AML-193 (cell line): ENCODE data around the gene PRSS21.

ENCODE experiments used
- DNase-seq, 2 experiments: peaks; one replicate each; lab custom pipeline; 2025; lab: John Stamatoyannopoulos, UW

The PRSS21 gene

DNA sequence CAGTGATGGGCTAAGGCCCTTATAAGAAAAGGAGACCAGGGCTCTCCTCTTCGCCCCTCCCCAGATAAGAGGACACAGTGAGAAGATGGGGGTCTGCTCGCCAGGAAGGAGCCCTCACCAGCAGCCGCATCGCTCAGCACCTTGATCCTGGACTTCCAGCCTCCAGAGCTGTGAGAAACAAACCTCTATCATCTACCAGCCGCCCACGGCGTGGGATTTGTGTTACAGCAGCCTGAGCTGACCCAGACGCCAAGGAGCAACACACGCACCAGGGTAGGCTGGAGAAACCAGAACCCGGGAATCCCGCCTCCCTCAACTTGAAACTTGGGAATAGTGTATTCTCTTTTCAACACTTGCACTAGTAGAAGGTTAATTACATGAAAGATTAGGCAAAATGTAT lies 8.9 kb downstream of the PRSS21 start:
- DNase-seq: no peak

DNA sequence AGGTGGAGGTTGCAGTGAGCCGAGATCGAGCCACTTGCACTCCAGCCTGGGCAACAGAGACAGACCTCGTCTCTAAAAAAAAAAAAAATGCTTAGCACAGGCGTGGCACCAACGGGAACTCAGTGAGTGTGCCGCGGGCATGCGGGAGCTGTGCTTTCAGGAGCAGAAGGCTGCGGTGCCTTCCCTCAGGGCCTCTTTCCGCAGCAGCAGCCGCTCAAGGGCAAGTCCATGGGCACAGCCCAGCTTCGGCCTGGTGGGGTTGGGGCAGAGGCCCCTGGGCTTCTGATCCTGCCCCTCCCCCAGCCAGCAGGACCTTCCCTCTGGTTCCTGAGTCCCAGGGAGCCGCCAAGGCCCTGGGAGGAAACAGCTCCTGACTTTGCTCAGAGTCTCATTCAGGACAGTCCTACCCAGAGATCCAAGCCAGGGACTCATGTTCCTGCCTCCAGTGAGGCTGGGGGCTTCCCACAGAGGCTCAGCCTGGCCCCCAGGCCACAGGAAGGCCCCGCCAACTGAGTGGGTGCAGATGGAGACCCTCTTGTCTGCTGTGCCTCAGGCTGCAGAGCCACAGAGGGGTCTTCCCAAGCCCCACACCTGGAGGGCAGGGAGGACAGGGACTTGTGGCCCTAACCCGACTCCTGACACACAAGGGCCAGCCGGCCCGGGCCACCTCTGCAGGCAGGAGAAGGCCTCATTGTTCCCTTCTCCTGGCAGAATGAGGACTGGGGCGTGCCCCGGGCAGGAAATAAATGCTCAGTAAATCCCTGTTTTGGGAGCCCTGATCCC lies 9.7 kb downstream of the PRSS21 start:
- no peak for DNase-seq

DNA sequence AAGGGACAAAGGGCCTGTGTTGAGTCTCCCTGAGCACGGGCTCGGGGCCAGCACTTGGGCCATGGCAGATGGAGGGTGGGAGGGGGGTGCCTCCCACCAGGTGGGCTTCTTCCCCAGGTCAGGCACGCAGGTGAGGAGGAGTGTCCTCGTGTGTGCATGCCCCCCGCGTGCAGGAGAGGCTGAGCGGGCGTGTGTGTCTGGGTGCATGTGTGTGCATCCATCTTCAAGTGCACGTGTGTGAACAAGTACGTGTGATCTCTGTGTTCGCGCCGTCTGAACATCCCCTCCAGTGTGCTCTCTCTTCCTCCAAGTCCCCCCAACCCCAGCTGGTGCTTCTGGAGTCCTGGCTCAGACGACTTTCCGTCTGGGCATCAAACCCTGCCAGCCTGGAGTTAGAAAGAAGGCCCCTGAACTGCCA lies 10.3 kb downstream of the PRSS21 start:
- DNase-seq: no peak

DNA sequence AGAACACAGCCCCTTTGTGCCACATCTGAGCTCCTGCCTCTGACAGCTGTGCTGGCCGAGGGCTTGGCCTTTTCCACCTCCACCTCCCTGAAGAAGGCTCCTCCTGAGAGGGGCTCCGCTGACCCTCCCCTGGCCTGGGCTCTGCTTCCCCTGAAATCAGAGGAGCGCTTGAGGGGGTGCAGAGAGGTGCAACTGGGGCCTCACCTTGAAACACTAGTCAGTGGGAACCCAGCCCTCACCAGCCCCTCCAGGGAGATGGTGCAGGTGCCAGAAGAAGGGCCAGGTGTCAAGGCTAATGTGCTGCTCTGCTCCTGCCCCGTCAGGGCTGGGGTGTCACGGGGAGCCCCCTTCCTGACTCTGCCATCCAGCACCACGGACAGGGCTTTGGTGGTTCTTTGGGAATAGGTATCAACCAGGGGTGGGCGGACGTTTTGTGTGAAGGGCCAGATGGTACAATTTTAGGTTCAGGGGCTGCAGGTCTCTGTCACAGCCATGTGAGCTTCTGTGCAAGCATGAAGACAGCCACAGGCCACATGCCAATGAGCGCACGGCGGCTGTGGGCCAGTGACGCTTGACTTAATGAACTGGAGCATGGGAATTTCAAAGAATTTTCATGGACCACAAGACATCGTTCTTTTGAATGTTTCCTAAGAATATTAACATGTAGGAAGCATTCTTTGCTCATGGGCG lies 10.9 kb downstream of the PRSS21 start:
- DNase-seq: no peak

DNA sequence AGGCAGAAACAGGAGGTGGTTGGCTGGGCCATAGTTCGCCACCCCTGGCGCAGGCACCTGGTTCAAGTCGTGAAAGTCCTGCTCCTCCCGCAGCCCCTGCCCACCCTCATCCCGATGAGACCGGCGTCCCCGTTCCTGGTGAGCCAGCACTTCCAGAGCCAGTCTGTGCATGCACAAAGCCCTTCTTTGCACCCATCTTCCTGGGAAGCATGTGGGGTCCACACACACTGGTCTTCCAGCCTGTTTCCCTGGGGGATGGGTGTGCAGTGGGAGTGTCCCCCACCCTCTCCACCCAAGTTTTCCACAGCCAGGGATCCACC lies 11.4 kb downstream of the PRSS21 start:
- DNase-seq: no peak

DNA sequence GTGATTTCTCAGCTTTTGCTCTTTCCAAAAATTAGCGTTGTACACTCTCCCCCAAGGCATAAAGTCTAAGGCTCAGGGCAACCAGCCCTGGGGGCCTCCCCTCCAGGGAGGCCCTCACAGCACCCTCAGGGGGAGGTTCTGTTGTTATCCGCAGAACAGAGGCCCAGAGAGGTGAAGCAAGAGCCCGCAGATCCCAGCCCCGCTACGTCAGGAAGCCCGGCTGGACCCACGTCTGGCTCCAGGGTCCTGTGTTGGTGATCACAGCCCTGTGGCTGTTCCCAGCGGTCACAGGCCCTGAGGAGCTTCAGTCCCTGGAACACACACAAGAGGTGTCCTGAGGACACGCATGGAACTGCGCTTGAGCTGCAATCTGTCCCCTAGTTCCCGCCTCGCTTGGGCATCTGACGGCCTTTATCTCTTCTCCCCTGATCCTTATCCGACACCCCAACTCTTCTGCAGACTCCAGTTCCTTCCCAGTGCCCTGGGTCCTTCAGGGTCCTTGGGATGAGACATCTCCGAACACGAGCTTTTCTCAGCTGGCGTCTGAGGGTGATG lies 11.9 kb downstream of the PRSS21 start:
- DNase-seq: no peak

DNA sequence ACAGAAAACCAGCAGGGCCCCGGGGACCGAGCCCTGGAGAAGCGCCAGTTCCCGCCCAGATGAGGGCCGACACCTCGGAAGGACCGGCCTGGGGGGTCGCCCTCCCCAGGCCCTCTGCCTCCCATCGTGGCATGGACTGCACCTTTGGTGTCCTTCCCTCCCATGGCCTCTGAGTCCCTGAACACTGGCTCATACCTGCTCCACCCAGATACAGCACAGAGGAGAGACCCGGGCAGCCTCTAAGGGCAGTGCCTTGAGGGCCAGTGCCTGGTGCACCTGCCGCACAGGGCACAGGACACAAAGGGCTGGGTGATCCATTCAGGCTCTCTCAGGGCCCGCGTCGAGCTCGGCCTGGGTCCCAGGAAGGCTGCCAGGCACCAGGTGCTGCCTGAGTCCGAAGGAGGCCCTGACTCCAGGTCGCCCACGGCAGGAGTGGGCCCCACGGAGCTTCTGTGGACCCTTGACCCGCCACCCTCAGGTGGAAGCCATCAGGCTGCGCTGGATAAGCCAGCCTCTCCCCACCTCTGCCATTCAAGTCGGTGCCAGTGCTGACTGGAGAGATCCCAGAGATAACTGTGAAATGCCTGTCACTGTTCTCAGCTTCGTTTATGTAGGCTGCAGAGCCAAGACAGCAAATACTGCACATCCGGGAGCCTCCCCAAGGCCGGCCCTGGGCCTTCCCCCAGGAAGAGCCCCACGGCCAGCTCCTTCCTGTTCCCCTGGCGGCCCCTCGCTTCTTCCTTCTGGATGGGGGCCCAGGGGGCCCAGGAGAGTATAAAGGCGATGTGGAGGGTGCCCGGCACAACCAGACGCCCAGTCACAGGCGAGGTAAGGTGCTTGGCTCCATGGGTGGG lies 12.7 kb downstream of the PRSS21 start, which contains the start of gene ZG16B:
Gene ZG16B, plus strand, starts transcription at position 803 of the 854 bp plus-strand sequence. CDS start 139 bp downstream, outside the sequence.
- no peak for DNase-seq

DNA sequence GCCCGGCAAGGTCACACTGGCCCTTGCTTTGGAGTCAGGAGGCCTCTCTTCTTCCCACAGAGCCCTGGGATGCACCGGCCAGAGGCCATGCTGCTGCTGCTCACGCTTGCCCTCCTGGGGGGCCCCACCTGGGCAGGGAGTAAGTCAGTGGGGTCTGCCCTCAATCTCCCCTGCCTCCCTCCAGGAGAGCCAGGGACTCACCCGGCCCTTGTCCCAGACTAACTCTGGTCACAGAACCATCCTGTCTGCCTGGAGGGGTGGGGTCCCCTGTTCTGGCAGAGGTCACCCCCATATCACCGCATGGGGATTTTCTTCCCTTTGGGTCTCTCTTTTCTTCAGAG lies 13.3 kb downstream of the PRSS21 start:
- no peak for DNase-seq

DNA sequence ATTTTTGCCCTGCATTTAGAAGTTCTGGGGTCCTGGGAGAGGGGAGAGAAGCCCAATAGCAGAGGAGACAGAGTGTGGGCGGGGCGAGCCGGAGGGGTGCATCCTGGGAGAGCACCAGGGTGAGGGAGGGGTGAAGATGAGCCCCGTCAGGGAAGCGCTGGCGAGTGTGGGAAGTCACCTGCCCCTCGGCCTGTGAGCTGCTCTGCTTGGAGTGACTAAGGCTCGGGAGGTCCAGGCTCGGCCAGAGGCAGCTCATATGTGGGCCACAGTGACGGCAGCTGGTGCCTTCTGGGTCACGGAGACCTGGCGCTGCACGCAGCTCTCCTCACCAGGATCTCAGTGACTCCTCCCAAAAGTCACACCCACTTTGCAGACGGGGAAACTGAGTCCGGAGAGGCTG lies 14.2 kb downstream of the PRSS21 start:
- DNase-seq: no peak

DNA sequence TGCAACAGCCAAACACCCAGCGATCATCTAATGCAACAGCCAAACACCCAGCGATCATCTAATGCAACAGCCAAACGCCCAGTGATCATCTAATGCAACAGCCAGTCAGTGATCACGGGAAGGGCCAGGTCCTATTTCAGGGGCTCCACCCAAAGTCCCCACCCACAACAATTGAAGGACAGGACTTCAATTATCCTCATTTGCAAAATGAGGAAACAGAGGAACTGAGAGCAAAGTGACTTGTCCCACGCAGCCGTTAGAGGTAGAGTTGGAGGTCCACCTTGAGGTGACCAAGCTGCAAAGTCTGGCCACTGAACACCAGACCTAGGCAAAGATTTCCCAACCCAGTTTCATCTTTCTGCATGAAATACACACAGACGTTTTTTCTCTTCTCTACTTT lies 16.7 kb downstream of the PRSS21 start:
- DNase-seq: no peak

DNA sequence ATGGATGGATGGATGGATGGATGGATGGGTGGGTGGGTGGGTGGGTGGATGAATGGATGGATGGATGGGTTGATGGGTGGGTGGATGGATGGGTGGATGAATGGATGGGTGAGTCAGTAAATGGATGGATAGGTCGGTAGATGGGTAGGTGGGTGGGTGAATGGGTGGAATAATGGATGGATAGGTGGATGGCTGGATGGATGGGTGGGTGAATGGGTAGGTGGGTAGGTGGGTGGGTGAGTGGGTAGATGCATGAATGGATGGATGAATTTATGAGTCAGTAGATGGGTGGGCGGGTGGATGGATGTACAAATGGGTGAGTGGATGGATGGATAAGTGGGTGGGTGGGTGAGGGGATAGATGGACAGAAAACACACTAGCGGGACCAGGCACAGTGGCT lies 17.9 kb downstream of the PRSS21 start:
- no peak for DNase-seq

DNA sequence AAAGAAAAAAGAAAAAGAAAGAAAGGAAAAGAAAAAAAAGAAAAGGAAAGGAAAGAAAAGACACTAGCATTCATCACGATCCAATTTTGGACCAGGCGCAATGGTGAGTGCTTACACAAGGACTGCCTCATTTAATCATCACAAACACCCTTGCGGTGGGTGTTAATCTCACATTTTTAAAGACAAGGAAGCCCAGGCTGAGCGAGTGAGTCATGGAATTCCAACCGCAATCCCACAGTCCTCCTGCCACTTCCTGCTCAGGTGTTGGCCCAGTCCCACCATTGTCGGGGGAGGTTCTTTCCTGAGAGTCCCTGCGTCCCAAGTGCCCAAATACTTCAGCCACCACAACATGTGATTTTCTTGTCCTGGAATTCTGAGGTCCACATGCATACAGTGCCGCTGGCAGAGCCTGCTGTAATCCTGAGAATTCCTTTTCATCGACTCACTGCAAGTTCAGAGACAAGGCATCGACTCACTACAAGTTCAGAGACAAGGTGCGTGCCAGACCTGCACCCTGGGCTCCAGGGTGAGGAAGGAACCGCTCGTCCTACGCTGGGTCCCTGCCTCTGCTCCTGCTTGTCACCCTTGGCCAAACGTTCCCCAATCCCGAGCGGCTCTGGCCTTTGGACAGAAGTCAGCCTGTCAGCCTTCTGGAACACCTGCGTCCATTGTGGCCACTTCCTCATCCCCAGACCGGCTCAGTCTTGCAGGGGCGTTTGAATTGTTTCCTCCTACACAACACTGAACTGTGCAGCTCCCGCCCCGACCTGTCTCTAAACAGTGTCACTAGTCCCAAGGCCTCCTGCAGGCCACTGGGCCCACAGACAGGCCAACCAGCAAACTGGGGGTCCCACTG lies 18.8 kb downstream of the PRSS21 start:
- DNase-seq: no peak

DNA sequence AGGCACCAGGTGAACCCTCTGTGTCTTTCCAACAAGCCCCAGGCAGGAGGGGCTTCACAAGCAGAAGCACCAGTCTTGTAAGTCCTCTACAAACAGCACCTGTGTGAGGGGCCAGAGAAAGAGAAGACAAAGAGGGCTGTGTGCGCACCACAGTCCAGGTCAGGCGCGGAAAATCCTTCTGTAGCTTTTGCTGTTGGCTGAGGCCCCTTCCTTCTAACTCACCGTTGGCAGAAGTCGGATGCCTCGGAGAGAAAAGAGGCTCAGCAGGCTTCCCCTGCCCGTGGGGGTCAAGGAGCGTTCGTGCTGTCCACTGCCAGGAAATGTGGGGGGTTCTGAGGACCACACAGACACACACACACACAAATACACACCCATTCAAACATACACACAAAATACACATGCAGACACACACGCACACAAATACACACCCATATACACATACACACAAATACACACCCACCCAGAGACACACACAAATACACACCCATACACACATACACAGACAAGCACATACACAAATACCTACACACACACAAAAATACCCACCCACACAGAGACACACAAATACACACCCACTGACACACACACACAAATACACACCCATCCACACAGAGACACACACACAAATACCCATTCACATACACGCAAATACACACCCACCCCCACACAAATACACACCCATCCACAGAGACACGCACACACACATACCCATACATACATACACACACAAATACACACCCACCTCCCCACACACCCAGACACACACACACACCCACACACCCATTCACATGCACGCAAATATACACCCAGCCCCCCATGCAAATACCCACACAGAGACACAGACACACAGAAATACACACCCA lies 19.8 kb downstream of the PRSS21 start:
- no peak for DNase-seq

DNA sequence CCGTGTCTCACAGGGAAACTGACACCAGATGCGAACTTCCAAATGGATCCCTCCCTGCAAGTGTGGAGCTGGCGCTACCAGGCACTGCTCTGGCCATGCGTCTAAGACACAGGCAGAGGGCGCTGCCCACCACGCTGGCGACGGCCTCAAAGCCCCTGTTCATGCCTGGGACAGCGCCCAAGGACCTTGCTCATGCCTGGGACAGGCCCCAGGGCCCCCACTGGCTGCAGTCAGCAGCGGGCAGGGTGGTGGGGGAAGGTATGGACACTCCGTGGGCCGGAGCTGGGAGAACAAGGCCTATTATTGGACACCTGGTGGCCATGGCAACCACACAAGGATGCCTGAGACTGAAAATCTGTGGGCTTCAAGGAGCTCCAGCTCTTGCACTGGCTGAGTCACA lies 21.9 kb downstream of the PRSS21 start:
- peak; percentile 55 to 58 for DNase-seq

DNA sequence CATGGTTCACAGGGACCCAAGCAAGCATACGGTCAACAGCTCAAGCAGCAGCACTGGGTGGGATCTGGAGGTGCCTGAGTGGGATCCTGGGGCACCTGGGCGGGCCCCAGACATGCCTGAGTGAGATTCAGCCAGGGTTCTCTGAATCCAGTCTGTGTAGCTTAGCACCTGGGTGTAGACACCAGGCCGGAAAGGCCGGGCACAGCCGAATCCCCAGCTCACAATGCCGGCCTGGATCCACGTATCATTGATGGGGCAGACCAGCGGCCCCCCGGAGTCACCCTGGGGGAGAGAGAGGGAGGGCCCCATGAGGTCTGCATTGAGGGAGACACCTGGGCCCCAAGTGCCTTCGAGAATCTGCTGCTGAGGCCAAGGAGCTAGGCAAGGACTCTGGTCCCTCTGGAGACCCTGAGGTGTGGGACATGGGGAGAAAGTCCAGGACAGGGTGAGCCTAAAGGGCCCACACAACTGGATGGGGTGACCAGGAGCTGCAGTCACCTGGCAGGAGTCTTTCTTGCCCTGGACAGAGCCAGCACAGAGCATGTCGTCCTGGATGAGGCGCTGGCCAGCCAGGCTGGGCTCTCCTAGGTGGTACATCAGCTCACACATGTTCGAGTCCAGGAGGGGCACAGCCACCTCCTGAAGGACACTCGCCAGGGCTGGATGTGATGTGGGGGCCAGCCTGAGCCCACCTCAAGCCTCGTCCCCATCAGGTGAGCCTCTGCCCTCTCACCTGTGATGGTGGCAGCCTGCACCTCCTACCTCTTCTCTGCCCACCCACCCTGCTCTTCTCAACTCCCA lies 22.8 kb downstream of the PRSS21 start:
- no peak for DNase-seq

DNA sequence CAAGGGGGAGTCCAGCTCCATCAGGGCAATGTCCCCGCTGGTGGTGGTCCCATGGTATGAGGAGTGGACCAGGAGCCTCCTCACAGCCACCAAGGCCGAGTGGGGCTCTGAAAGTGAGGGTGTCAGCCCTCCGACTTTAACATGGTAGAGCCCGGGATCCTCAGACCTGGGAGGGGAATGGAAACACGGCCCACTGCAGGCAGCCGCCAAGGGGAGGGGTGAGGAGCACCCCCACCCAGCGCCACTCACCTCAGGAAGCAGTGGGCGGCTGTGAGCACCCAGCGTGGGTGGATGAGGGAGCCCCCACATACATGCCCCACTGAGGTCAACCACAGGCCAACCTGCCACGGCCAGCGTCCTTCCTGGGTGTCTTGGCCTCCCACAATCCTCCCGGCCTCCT lies 23.9 kb downstream of the PRSS21 start:
- DNase-seq: no peak

DNA sequence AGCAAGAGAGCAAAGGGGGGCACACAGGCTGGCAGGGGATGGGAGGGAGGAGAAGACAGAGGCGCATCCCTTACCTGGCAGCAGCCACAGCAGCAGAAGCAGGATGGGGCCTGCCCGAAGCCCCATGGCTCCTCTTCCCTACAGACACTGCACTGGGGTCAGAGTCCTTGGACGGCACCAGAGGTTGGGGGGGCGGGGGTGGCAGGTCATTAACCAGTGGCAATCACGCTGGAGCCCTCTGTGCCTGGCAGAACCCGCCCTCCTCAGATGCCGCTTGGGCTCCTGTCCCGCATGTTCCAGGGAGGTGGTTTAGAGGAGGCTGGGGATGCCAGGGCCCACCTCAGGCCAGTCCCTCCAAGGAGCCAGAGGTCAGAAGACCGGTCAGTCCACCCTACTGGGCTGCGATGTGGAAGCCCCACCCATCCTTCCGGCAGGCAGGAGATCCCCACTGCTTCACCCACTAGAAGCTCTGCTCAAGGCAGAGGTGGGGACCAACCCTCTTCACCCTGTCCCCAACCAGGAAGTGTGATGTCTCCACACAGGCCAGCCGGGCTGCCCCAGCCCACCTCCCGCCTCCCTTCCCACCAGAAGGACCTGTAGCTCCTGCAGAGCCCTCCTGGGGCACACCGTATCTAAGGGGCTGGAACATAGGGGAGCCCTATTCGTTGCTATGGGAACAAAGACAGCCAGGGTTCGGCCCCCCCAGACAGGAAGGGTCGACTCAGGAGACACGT lies 24.7 kb downstream of the PRSS21 start:
- no peak for DNase-seq

DNA sequence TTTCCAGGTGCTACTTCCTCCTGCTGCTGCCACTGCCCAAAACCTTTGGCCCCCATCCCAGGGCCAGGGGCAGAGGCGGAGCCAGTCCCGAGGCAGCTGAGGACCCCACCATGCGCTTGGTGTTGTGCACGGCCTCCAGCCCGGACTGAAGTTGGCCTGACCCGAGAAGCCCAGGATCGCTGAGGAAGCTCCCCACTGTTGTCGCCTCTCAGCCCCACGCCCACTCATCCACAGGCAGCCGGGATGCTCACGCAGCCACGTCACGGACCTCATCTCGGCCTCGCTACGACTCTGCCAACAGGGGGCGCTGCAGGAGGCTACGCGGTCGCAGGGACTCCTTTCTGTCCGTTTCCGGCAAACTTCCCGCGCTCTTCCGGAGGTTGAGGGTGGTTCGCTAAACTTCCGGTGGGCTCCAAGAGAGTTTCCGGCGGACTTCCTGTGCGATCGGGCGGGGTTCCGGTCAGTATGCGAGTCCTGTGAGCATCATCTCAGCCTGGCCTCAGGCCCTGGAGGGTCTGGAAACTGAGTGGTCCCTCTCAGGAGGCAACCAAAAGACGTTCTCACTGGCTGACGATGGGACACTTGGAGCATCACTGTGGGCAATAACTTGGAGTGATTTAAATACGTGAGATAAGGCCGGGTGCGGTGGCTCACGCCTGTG lies 25.4 kb downstream of the PRSS21 start:
- no peak for DNase-seq

DNA sequence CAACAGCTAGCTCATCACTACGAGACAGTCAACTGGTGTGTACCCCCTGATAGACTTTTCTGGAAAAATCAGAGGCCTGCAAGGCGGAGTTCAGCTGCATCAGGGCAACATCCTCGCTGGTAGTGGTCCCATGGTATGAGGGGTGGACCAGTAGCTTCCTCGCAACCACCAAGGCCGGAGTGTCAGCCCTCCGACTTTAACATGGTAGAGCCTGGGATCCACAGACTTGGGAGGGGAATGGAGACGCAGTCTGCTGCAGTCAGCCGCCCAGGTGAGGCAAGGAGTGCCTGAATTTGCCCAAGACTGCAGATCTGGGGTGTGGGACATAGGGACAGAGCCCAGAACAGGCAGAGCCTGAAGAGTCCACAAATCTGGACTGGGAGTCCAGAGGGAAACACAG lies 26.5 kb downstream of the PRSS21 start:
- DNase-seq: no peak
